SK-N-SH (cell line): ENCODE results near the gene PPM1F. TPM values are rescaled to one million over a fixed set of nuclear protein-coding genes. Genes with fewer than 3 reads are reported as not detected.

Experiments
- CTCF ChIA-PET: fragments of 300-600, 350-600 bp; formaldehyde crosslinking; extraction: SDS; loops from one replicate; lab custom pipeline; 2021; lab: Yijun Ruan, JAX
- POLR2A ChIA-PET: fragments of 350-600 bp; sonication (Branson Sonifier 250); formaldehyde crosslinking; extraction: SDS; loops from one replicate; lab custom pipeline; 2020; ENCODE audit warnings: antibody characterized with exemption, inconsistent platforms; lab: Yijun Ruan, JAX
- DNase-seq: peaks from one replicate; pipeline ENCODE4 v3.0.0; 2012
- H2AFZ ChIP-seq: fragments of 200-600 bp; sonication (generic); 2 replicates; pipeline ENCODE4 v1.8.1; 2016; ENCODE audit warnings: antibody characterized with exemption, mild to moderate bottlenecking, low read depth
- H3F3A ChIP-seq: fragments of 200-600 bp; sonication (generic); replicated peaks from 2 replicates; pipeline ENCODE3; 2016; ENCODE audit warnings: antibody characterized with exemption, mild to moderate bottlenecking; ENCODE audit not compliant: insufficient read depth
- H3K27ac ChIP-seq, 2 experiments: fragments of 200-500 bp in 1 of 2; fragments of 200-600 bp in 1 of 2; sonication (Bioruptor generic) in 1 of 2; sonication (generic), shearing (Covaris generic) in 1 of 2; 2 replicates each; pipeline versions ENCODE4 v1.5.1 to v1.6.1; 2014 to 2016; ENCODE audit warnings: low read depth in 2 of 2, inconsistent platforms in 1 of 2, low read length in 1 of 2, mild to moderate bottlenecking in 1 of 2, mixed read lengths in 1 of 2
- H3K27me3 ChIP-seq: fragments of 200-600 bp; sonication (generic), shearing (Covaris generic); 2 replicates; pipeline ENCODE4 v1.6.1; 2016; ENCODE audit warnings: mixed run types; ENCODE audit not compliant: insufficient read depth
- H3K36me3 ChIP-seq, 2 experiments: fragments of 200-500 bp in 1 of 2; fragments of 200-600 bp in 1 of 2; sonication (Bioruptor generic) in 1 of 2; sonication (generic) in 1 of 2; replicated peaks in 1 of 2; 2 replicates each; pipeline versions ENCODE3 to v1.5.1; 2014 to 2016; ENCODE audit warnings: low read length in 1 of 2, mild to moderate bottlenecking in 1 of 2; ENCODE audit not compliant: insufficient read depth in 2 of 2, control insufficient read depth in 1 of 2
- H3K4me1 ChIP-seq, 2 experiments: fragments of 200-500 bp in 1 of 2; fragments of 200-600 bp in 1 of 2; sonication (Bioruptor generic) in 1 of 2; sonication (generic), shearing (Covaris generic) in 1 of 2; 2 replicates each; pipeline versions ENCODE4 v1.5.1 to v1.6.1; 2014 to 2016; ENCODE audit warnings: low read depth in 1 of 2, low read length in 1 of 2, mixed run types in 1 of 2; ENCODE audit not compliant: insufficient read depth in 2 of 2, control insufficient read depth in 1 of 2
- H3K4me2 ChIP-seq: fragments of 200-600 bp; sonication (generic), shearing (Covaris generic); 2 replicates; pipeline ENCODE4 v1.6.1; 2017; ENCODE audit warnings: mixed run types
- H3K4me3 ChIP-seq, 2 experiments: fragments of 200-500 bp in 1 of 2; fragments of 200-600 bp in 1 of 2; sonication (Bioruptor generic) in 1 of 2; sonication (generic), shearing (Covaris generic) in 1 of 2; 2 replicates each; pipeline versions ENCODE4 v1.5.1 to v1.8.1; 2014 to 2016; ENCODE audit warnings: low read depth in 2 of 2, inconsistent platforms in 1 of 2, low read length in 1 of 2, mild to moderate bottlenecking in 1 of 2, mixed read lengths in 1 of 2, moderate library complexity in 1 of 2
- H3K79me2 ChIP-seq: fragments of 200-600 bp; sonication (generic); 2 replicates; pipeline ENCODE4 v1.8.1; 2017; ENCODE audit warnings: mild to moderate bottlenecking; ENCODE audit not compliant: insufficient read depth
- H3K9ac ChIP-seq: fragments of 200-600 bp; sonication (generic); 2 replicates; pipeline ENCODE4 v1.6.1; 2017; ENCODE audit warnings: mixed run types
- H3K9me2 ChIP-seq: fragments of 200-600 bp; sonication (generic); 2 replicates; pipeline ENCODE4 v1.6.1; 2017; ENCODE audit warnings: mixed run types
- H3K9me3 ChIP-seq: fragments of 200-600 bp; sonication (generic); 2 replicates; pipeline ENCODE4 v1.6.1; 2017; ENCODE audit warnings: mixed run types, mild to moderate bottlenecking, moderate library complexity
- H4K20me1 ChIP-seq: fragments of 200-600 bp; sonication (generic); 2 replicates; pipeline ENCODE4 v1.6.1; 2017; ENCODE audit warnings: mild to moderate bottlenecking, mixed run types; ENCODE audit not compliant: insufficient read depth
- EP300 ChIP-seq, 2 experiments: IDR thresholded peaks; 2 replicates each; pipeline versions ENCODE4 v1.4.0 to v1.6.1; 2012; ENCODE audit warnings: borderline replicate concordance in 1 of 2, low read depth in 1 of 2, low read length in 1 of 2
- EZH2phosphoT487 ChIP-seq: fragments of 200-600 bp; sonication (generic); IDR thresholded peaks from 2 replicates; pipeline ENCODE4 v1.6.1; 2017; ENCODE audit warnings: low read depth, mixed run types, mild to moderate bottlenecking, antibody characterized with exemption, moderate library complexity, borderline replicate concordance
- FOSL2 ChIP-seq: IDR thresholded peaks from 2 replicates; pipeline ENCODE4 v1.4.0; 2012; ENCODE audit warnings: low read depth, mild to moderate bottlenecking, moderate library complexity, borderline replicate concordance
- FOXM1 ChIP-seq: IDR thresholded peaks from 2 replicates; pipeline ENCODE4 v1.4.0; 2012; ENCODE audit warnings: low read depth, mild to moderate bottlenecking
- GABPA ChIP-seq: IDR thresholded peaks from 2 replicates; pipeline ENCODE4 v1.4.0; 2012; ENCODE audit warnings: low read depth, mild to moderate bottlenecking
- MEF2A ChIP-seq: IDR thresholded peaks from 2 replicates; pipeline ENCODE4 v1.4.0; 2012; ENCODE audit warnings: low read depth, borderline replicate concordance
- POLR2AphosphoS5 ChIP-seq: IDR thresholded peaks from 2 replicates; pipeline ENCODE4 v1.6.1; 2012; ENCODE audit warnings: low read depth, low read length
- RAD21 ChIP-seq: IDR thresholded peaks from 2 replicates; pipeline ENCODE4 v1.6.1; 2012; ENCODE audit warnings: mild to moderate bottlenecking, low read length
- RCOR1 ChIP-seq: fragments of 150-350 bp; IDR thresholded peaks from 2 replicates; pipeline ENCODE4 v1.6.1; 2017; ENCODE audit warnings: antibody characterized with exemption, low read length
- RFX5 ChIP-seq: IDR thresholded peaks from 2 replicates; pipeline ENCODE4 v1.6.1; 2012; ENCODE audit warnings: mild to moderate bottlenecking, improper control_type of control experiment, low read length
- SMC3 ChIP-seq: IDR thresholded peaks from 2 replicates; pipeline ENCODE4 v1.6.1; 2012; ENCODE audit warnings: low read depth, low read length, improper control_type of control experiment
- TAF1 ChIP-seq: IDR thresholded peaks from 2 replicates; pipeline ENCODE4 v1.6.1; 2012; ENCODE audit warnings: low read depth, mild to moderate bottlenecking, low read length, moderate library complexity, borderline replicate concordance
- TCF12 ChIP-seq: IDR thresholded peaks from 2 replicates; pipeline ENCODE4 v1.4.0; 2012
- USF1 ChIP-seq: IDR thresholded peaks from 2 replicates; pipeline ENCODE4 v1.4.0; 2012; ENCODE audit warnings: low read depth, borderline replicate concordance
- WGBS: methylation state at CpG from one replicate; pipeline ENCODE4 v1.1.6; 2017; ENCODE audit warnings: low lambda C conversion rate; 5-methylcytosine and 5-hydroxymethylcytosine counted together
- polyA plus RNA-seq, 3 experiments: library from polyadenylated mRNA; depleted of rRNA; stranded (reverse); fragments of >200 nt; gene quantifications; 2 replicates each; pipeline ENCODE4 v1.2.3, GENCODE V29; 2012
- TF ChIP-seq, protein P1 (sequence below): IDR thresholded peaks from 2 replicates; pipeline ENCODE4; 2012
- TF ChIP-seq, protein P2 (sequence below): fragments of 150-350 bp; IDR thresholded peaks from 2 replicates; pipeline ENCODE4 v1.6.1; 2017; ENCODE audit warnings: antibody characterized with exemption, low read length, low read depth, borderline replicate concordance
- TF ChIP-seq, protein P3 (sequence below): fragments of 200-600 bp; sonication (generic); IDR thresholded peaks from 2 replicates; pipeline ENCODE4 v1.6.1; 2017; ENCODE audit warnings: antibody characterized with exemption, mild to moderate bottlenecking, moderate library complexity

PPM1F gene
- polyA plus RNA-seq, 1 of the 3 experiments (the other 2 are of a cell fraction): 29.6 TPM

- no peaks in the 10 kb centered on the region for H4K20me1 ChIP-seq
- H3K27ac ChIP-seq: peak overlapping the region in 1 of 2 experiments; percentile 92; a peak in 1 of 4 replicates
- H3K9ac ChIP-seq: no peak overlapping the region
- no peaks in the 10 kb centered on the region for H3K9me2 ChIP-seq
- H2AFZ ChIP-seq: no peak overlapping the region
- H3K4me3 ChIP-seq: no peak overlapping the region
- ChIA-PET POLR2A (no interaction called here), CTCF (interaction anchor here (0.7 to 2.2 kb wide), 2 partner anchors 28 to 297 kb away, joined by 3 to 8 read pairs; no protein-coding TSS in a partner anchor)
- H3F3A ChIP-seq: peaks cover 28% of the 10 kb centered on the region
- WGBS: 87% methylated on average over 9 of the region's 18 CpGs
- no peak for DNase-seq
- no peaks in the 10 kb centered on the region for H3K27me3 ChIP-seq
- peaks cover 9 to 20% of the 10 kb centered on the region in 2 experiments for H3K36me3 ChIP-seq
- no peak for TF ChIP-seq EZH2phosphoT487
- TF ChIP-seq MEF2A: no peak
- TF ChIP-seq GABPA: no peak
- no peak for TF ChIP-seq RFX5
- TF ChIP-seq, protein P1, sequence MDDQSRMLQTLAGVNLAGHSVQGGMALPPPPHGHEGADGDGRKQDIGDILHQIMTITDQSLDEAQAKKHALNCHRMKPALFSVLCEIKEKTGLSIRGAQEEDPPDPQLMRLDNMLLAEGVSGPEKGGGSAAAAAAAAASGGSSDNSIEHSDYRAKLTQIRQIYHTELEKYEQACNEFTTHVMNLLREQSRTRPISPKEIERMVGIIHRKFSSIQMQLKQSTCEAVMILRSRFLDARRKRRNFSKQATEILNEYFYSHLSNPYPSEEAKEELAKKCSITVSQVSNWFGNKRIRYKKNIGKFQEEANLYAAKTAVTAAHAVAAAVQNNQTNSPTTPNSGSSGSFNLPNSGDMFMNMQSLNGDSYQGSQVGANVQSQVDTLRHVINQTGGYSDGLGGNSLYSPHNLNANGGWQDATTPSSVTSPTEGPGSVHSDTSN: no peak
- TF ChIP-seq SMC3: no peak
- TF ChIP-seq POLR2AphosphoS5: no peak
- no peak for TF ChIP-seq FOXM1
- no peak for TF ChIP-seq TCF12
- no peak for TF ChIP-seq RCOR1
- no peak overlapping the region for H3K4me2 ChIP-seq
- H3K4me1 ChIP-seq: peaks cover 15 to 51% of the 10 kb centered on the region in 2 experiments; a peak in 3 of 4 replicates
- H3K9me3 ChIP-seq: no peaks in the 10 kb centered on the region
- H3K79me2 ChIP-seq: peaks cover 47% of the 10 kb centered on the region
Measured at GRCh38 chr22:21943571-21944448, 8.8 kb downstream of the PPM1F start.

DNA sequence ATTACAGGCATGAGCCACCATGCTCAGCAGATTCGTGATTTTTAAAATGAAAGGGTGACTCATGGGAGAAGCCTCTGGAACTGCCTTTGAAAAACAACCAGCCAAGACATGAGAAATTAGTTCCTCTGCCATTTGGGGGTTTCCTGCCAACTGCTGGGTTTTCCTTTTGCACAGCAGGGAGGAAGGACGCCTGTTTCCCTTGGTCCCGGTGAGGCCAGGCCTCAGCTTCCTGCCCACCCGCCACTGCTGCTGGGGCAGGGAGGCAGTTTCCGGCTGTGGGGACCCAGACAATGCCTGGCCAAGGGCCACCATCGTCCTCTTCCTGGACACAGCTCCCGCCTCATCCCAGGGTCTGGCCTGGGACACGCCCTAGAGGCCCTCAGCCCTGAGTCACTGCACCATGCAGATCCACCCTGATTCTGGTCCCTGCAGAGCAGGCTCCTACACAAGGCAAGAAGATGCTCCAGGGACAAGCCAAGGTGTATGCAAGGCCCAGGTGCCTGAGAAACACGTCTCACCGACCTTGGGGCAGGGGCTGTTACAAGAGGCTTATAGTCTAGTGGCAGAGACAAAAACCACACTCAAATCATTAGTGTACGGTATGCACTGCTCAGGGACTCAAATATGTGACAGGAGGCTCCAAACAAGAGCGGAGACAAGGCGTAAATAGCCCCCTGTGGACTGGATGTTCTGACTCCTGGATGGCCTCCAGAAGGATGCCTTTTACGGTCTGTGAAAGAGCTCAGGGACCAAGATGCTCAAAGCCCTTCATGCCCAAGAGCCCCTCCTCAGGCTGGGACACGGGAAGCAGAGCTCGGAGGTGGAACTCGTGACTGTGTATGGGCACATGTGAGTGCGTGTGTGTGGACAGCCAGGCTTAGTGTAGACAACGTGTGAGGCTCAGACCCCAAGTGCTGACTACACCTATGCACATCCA, 10.0 kb downstream of the PPM1F start:
- Histone ChIP-seq H3K9me3 (no peaks in the 10 kb centered on the region), H3K9ac (peak overlapping the region; percentile 56; the same call in 1 of the 2 replicates), H2AFZ (peak overlapping the region; percentile 65; the same call in 1 of the 2 replicates), H3F3A (peaks cover 36% of the 10 kb centered on the region), H3K36me3 (peaks cover 9 to 20% of the 10 kb centered on the region in 2 experiments), H3K4me3 (peak overlapping the region in 1 of 2 experiments; percentile 14; a peak in 1 of 4 replicates), H3K4me1 (peaks cover 18 to 52% of the 10 kb centered on the region in 2 experiments; a peak in 3 of 4 replicates), H3K27me3 (no peaks in the 10 kb centered on the region), H4K20me1 (no peaks in the 10 kb centered on the region), H3K4me2 (peak overlapping the region; percentile 67), H3K9me2 (no peaks in the 10 kb centered on the region), H3K79me2 (peaks cover 37% of the 10 kb centered on the region), H3K27ac (peak overlapping the region; percentile 14 to 92; a peak in 3 of 4 replicates)
- ChIA-PET POLR2A (no interaction called here), CTCF (interaction anchor here (8.6 kb wide), 1 partner anchor 7 kb away, joined by 173 read pairs; the partner anchor contains the start of gene PPM1F)
- 46% methylated on average over 16 of the region's 19 CpGs for WGBS
- DNase-seq: no peak
- no peak; the same call in 1 of the 2 replicates for TF ChIP-seq FOXM1
- TF ChIP-seq SMC3: no peak
- TF ChIP-seq EP300 (IDR thresholded peaks at IDR 0.05; ENCODE audit: borderline replicate concordance in 1 of 2, low read depth in 1 of 2, low read length in 1 of 2): peak in 1 of 2 experiments; percentile 19; a peak in 1 of 4 replicates
- TF ChIP-seq, protein P2, sequence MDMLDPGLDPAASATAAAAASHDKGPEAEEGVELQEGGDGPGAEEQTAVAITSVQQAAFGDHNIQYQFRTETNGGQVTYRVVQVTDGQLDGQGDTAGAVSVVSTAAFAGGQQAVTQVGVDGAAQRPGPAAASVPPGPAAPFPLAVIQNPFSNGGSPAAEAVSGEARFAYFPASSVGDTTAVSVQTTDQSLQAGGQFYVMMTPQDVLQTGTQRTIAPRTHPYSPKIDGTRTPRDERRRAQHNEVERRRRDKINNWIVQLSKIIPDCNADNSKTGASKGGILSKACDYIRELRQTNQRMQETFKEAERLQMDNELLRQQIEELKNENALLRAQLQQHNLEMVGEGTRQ: no peak
- TF ChIP-seq, protein P3, sequence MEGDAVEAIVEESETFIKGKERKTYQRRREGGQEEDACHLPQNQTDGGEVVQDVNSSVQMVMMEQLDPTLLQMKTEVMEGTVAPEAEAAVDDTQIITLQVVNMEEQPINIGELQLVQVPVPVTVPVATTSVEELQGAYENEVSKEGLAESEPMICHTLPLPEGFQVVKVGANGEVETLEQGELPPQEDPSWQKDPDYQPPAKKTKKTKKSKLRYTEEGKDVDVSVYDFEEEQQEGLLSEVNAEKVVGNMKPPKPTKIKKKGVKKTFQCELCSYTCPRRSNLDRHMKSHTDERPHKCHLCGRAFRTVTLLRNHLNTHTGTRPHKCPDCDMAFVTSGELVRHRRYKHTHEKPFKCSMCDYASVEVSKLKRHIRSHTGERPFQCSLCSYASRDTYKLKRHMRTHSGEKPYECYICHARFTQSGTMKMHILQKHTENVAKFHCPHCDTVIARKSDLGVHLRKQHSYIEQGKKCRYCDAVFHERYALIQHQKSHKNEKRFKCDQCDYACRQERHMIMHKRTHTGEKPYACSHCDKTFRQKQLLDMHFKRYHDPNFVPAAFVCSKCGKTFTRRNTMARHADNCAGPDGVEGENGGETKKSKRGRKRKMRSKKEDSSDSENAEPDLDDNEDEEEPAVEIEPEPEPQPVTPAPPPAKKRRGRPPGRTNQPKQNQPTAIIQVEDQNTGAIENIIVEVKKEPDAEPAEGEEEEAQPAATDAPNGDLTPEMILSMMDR: no peak
- TF ChIP-seq GABPA: peak; percentile 58
- TF ChIP-seq USF1: no peak
- no peak for TF ChIP-seq RAD21
- TF ChIP-seq TAF1: no peak
- peak; percentile 76; the same call in 1 of the 2 replicates for TF ChIP-seq FOSL2
